GM19468 (cell line): ENCODE data around the gene KLHDC4.
A peak's percentile ranks its signal among the peaks of the same experiment; 100 is the strongest.
"Not testable (repeated sequence)": the region's sequence is repeated elsewhere in the genome, so short reads cannot be mapped to it uniquely, and the experiment has no call there.

Source experiments
- ATAC-seq: cut with Tn5 transposase; IDR thresholded peaks from one replicate; pipeline ENCODE4 v1.9.1; 2021; ENCODE audit warnings: mild to moderate bottlenecking, moderate library complexity, moderate number of reproducible peaks; ENCODE audit not compliant: unreplicated experiment; ENCODE audit errors: extremely low read depth

KLHDC4 gene

DNA sequence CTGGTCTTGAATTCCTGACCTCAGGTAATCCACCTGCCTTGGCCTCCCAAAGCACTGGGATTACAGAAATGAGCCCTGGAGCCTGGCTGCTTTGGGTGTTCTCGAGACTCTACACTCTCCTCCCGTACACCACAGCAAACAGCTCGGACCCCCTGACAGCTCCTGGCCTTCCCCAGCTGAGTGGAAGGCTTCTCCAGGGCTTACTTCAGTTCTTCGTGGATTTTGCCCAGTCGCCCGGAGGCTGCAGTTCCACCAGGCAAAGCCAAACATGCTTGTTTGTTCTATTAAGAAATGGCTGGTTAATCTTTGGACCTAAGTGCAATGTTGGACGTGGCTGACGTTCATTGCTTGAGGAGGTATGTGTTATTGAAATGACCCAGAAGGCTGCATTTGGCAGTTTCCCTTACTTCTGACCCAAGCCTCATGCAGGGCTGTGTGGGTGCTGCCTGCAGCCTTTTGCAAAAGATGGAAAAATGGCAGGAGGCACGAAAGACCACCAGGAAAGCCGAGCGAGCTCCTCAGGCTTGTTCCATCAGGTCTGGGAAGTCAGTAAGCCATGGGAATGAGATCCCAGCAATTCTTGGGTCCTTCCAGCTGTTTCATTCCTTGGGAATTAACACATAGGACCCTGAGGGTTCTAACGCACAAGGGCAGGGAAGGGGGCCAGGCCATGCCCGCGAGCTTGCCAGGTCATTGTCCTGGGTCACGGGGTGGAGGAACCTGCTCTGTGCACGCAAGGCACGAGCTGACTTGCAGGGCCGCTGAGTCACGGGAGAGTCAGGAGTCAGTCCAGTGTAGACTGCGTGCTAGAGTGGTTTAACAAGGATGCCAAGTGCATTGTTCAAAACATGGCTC lies 23.9 kb upstream of the KLHDC4 start:
- no peak for ATAC-seq

- ATAC-seq = not testable (repeated sequence)
Observed at GRCh38 chr16:87788730-87789436, 23.1 kb upstream of the KLHDC4 start.

GRCh38 chr16:87787451-87788091 lies 21.8 kb upstream of the KLHDC4 start:
- not testable (repeated sequence) for ATAC-seq

DNA sequence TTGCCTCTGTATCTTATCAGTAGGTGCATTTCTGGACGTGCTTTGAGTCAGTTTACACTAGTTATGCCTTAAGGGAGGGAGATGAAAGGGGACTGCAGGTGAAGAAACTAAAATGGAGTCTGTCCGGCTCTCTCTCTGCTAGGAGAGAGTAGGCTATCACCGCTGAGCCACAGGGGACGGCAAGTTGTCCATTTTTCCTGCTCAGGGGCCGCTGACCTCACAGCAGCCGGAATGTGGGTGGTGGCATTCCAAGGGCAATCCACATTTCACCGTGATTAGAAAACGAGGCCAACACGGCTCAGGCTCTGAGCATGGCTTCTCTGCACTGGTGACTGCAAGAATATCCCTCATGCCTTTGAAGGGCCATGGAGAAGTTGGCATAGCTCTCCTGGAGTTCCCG lies 19.0 kb upstream of the KLHDC4 start:
- ATAC-seq = no peak

DNA sequence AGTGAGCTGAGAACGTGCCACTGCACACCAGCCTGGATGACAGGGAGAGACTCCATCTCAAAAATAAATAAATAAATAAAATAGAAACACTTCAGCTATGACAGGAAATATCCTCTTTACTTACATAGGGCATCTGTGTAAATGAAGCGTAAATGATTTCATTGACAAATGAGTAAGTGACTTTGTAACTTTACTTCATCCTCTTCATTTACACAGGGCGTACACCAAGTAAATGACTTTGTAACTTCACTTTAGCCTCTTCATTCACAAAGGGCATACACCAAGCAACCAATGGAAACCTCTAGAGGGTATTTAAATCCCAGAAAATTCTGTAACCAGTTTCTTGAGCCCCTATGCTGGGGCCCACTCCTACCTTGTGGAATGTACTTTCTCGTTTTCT lies 16.2 kb upstream of the KLHDC4 start:
- no peak for ATAC-seq

GRCh38 chr16:87780385-87780989 lies 14.7 kb upstream of the KLHDC4 start:
- ATAC-seq = no peak

GRCh38 chr16:87778830-87779579 lies 13.2 kb upstream of the KLHDC4 start:
- peak; percentile 35 for ATAC-seq

DNA sequence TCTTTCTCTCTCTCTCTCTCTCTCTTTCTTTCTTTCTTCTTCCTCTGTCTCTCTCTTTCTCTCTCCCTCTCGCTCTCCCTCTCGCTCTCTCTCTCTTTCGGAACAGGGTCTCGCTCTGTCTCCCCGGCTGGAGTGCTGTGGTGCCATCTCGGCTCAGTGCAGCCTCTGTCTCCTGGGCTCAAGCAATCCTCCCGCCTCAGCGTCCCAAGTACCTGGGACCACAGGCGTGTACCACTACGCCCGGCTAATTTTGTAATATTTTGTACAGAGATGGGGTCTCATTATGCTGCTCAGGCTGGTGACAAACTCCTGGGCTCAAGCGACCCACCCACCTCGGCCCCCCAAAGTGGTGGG lies 12.7 kb upstream of the KLHDC4 start:
- ATAC-seq = no peak

- not testable (repeated sequence) for ATAC-seq
Observed at GRCh38 chr16:87773836-87774235, 8.1 kb upstream of the KLHDC4 start.

GRCh38 chr16:87767456-87767855 lies 1.7 kb upstream of the KLHDC4 start:
- ATAC-seq = not testable (repeated sequence)

DNA sequence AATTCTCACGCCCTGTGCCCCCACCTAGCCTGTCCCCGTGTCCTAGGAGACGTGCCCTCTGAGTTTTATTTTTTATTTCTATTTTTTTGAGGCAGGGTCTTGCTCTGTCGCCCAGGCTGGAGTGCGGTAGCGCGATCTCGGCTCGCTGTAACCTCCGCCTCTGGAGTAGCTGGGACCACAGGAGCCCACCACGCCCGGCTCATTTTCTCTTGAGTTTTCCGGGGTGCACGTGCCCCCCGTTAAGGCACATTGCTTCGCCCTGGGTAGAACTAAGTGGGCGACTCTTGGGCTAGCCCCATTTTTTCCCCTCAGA lies 655 bp upstream of the KLHDC4 start:
- ATAC-seq = no peak

GRCh38 chr16:87765473-87765775 lies 362 bp downstream of the KLHDC4 start:
- ATAC-seq = no peak

- ATAC-seq = no peak
Observed at GRCh38 chr16:87764600-87765472, 950 bp downstream of the KLHDC4 start.

DNA sequence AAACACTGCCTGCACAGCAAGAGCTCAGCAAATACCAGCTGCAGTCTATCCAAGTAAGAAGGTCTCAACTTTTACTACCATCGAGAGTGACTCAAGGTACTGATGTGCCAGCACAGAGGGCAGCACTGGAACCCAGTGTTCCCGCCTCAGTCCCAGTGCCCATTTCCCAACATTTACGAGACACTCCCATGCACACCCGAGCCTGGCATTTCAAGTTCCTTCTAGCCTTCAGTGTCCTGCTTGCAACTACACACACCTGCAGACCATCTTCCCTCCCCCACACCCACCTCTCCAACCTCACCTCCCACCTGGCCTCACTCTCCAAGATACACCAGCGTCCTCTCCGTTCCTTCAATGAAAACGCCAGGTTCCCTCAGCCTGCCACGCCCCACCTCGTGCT lies 3.2 kb downstream of the KLHDC4 start:
- ATAC-seq = no peak

GRCh38 chr16:87762071-87762571 lies 3.7 kb downstream of the KLHDC4 start:
- ATAC-seq = no peak

- no peak for ATAC-seq
Observed at GRCh38 chr16:87761060-87761459, 4.7 kb downstream of the KLHDC4 start.

DNA sequence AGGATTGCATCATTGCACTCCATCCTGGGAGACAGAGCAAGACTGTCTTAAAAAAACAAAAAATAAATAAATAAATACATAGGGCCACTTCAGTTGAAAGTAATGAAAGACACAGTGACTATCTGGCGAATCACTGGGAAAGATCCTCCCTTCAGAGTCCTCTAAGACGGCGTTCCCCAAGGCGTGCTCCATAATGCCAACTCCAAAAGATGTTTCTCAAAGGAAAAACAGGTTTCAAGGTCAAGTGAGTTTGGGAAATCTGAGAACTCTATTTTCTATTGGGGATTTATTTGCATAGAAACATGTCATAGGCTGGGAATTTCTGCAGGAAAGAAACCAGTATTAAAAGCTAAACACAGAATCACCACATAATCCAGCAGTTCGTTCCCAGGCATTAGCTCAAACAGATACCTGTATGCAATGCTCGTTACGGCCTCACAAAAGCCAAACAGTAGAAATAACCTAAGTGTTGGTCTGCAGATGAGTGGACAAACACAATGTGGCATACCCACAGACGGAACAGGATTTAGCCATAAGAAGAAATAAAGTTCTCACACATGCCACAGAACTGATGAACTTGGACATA lies 7.9 kb downstream of the KLHDC4 start:
- ATAC-seq = no peak

GRCh38 chr16:87754535-87754934 lies 11.3 kb downstream of the KLHDC4 start:
- no peak for ATAC-seq
